Muscle of back (tissue), 11 donors: Measurements from ENCODE around the gene COL8A2. TPM values are rescaled to one million over a fixed set of nuclear protein-coding genes. Genes with fewer than 3 reads are reported as not detected.
"Not testable (repeated sequence)": the region's sequence is repeated elsewhere in the genome, so short reads cannot be mapped to it uniquely, and the experiment has no call there.

Experiments used
- DNase-seq, 3 donors: peaks; one replicate each; pipeline versions ENCODE4 v3.0.0 to v3.0.0-alpha.2; 2013
- polyA plus RNA-seq, 10 donors: library from polyadenylated mRNA; unstranded; fragments of 120-200 nt; gene quantifications; one replicate each; pipeline ENCODE4 v1.2.1, GENCODE V29; 2013; ENCODE audit not compliant: insufficient read length in 10 of 10

Gene COL8A2
- polyA plus RNA-seq, 10 donors: 5.5 to 35.9 (median 16.9) TPM

DNA sequence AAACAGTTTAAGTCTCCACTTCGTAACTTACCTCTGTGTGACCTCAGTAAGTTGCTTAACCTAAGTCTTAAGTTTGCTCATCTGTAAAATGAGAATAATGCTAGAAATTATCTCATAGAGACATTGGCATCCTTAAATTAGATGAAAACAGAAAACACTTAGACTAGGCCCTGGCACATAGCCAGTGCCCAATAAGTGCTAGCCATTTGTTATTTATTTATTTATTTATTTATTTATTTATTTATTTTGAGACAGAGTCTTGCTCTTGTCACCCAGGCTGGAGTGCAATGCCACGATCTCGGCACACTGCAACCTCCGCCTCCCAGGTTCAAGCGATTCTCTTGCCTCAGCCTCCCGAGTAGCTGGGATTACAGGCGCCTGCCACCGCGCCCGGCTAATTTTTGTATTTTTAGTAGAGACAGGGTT is 33.8 kb upstream of the COL8A2 start:
- not testable (repeated sequence) for DNase-seq

DNA sequence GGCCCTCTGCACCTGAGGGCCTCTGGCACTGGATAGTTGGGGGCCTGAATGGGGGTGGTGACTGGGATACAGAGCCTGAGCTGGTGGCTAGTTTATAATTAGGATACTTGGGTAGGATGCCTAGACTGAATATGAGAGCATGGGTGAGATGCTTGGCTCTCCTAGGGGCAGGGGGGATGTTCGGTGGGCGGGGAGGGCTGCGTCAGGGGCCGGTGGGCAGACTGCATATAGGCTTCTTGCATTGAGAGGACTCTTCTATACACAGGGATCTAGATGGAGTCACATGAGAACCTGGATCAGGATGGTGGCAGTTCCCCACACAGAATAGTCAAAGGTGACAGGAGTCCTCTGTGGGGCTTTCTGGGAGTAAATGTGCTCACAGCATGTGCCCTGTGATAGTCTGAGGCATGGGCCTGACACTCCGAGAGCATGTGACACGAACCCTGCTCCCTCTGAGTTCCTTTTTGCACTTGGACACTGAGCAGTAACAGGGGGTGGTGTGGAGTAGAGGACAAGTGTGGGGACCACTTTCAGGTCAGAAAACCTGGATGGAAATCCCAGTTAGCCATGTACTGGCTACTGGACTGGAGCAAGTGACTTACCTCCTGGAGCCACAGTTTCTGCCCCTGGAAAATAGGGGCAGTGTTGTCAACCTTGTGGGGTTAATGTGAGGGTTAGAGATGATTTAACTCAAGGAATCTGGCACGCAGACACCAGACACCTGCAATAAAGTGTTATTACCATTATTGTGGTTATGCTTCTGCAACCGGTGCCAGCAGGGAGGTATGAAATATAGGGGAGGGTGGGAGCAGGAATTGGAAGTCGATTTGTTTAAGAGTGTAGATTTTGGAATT is 33.2 kb upstream of the COL8A2 start:
- no peak for DNase-seq

DNA sequence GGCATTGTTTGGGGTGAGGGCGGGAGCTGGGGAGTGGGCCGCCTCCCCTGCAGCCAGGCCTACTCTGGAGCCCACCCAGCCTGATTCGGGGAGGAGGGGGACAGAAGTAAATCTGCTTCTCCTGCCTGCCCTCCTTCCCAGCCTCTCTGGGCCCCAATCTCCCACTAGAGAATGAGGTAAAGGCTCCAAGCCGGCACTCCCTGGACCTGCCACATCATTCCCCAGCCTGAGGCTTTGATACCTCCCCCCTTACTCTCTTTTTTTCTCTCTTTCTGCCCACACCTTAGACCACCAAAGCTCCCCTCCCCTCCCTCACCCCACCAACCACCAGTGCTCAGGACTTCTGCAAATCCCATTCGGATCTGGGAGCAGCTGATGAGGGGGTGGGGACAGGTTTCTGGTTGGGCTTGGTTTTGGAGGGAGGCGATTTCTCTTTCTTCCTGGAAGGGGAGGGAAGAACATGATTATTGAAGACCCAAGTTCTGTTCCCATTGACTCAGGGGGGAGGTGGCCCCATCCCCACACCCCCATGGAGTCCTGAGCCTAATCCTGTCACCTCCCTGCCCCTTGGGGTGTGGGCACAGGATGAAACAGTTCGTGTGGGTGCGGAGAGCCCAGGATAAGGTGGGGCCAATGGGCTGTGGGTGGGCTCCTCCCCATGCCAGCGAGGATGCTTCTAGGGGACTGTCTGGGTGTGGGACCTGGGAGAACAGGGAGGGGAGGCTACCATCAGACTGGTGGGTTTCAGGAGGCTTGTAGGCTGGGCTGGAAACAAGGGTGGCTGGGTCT is 32.3 kb upstream of the COL8A2 start:
- DNase-seq: peak in 2 of 3 donors; percentile 76 to 84

DNA sequence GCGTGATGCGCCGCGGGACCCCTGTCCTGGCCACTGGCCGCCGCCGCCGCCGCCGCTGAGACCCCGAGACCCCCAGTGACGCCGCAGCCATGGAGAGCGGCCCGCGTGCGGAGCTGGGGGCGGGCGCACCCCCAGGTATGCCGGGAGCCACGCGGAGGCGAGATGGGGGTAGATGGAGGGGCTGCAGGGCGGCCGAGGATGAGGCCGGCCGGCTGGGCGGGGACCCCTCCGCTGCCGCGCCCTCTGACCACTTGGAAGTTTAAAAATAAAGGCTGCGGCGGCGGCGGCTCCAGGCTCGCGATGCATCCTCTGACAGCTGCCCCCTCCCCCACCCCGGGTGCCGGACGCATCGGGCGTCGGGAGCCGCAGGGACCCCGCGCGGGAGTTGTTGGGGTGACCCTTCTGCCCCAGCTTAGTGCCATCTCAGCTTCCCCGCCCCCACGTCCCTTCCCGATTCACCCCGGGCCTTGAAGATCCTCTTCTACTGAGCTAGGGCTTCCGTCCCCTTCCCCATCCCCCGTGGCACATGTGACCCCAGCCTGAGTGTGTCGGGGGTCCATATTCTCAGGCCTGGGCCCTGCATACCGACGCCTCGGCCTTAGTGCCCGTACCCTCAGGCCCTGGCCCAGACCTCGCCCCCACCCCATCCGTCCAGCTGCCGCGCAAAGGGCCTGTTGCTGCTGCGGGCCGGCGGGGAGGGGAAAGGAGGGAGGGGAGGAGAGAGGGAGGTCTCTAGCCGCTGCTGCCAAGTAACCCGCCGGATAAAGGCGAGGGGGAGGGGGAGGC is 31.5 kb upstream of the COL8A2 start:
- DNase-seq: peak; percentile 67 to 94 (median 77)

DNA sequence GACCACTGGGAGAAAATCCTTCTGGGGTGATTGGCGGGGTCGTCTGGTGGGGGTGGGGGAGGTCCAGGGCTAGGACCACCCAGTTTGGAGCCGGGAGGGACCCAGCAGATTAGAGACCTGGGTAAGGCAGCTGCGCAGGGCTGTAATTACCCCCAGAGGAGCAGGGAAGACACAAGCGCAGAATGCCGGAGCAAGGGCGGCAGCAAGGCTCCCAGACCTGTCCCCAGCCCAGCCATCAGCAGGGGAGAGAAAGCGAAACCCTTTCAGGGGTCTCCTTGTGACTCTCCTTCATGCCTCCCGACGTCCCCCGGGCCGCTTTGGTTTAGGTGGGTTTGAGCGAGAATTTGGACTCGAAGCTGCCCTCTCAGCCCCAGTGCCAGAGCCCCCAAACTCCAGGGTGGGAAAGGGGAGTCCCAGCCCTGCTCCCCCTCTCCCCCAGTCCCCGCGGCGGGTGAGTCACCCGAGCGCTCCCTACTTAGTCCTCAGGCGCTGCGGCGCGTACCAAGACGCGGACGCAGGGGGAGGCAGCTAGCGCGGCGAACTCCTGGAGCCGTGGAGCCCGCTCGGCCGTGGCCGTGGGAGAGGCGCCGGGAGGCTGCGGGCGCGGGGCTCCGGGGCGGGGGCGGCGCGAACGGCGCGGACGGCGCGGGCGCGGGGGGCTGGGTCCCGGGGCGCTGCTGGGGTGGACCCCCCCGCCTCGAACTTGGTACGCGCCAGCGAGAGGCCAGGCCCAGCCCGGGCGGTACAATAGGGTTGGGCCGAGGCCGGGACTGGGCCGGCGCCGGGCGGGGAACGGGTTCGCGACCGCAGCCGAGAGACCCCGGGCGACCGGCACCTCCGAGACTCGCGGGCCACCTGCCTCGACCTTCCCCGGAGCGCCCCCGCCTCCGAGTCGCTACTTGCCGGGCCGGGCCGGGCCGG is 30.6 kb upstream of the COL8A2 start, which contains the start of gene MAP7D1:
Gene MAP7D1, plus strand, starts transcription at position 753 of the 921 bp plus-strand sequence. CDS start 258 bp downstream, outside the sequence.
- DNase-seq: peak; percentile 86 to 94 (median 89)

DNA sequence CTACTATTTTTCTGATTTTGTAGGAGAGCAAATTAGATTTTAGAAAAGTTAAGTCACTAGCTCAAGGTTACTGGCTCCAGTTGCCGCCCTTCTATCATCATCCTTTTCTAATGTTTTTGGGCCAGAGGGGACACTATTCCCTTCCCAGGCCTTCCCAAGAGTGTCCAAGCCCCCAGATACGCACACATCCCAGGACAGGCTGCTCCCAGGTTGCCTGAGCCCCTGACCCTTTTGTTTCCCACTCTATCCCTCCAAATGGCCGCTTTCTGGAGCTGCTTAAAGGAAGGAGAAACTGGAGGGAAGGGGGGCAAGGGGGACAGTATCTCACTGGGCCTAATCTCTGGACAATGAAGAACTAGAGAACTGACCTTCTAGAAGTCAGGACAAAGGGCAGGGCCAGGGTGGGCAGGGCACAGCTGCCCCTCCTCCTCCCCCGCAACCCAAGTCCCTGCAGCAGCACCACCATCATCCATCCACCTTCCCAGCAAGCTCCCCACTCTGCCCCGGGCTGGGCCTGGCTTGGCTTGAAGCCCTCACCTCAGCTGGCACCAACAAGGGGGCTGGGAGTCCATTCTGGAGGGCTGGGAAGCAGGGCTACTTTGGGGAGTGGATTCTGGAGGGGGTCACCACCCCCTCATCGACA is 29.9 kb upstream of the COL8A2 start:
- DNase-seq: peak in 1 of 3 donors; percentile 67

DNA sequence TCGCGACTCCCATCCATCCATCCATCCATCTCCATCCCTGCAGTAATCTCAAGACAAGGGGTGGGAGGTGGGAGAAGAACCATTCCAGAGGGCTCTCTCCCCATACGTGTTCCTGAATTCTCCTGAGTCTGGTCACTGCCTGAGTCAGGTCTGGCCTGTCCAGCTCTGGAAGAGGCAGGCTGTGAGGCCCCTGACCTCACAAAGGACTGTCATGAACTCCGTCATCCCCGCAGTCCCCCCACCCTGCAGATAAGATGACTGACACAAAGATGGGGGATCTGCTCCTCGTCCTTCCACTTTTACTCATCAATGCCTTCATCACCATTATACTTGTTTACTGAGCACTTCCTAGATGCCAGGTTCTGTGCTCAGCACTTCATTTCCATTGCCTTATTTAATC is 29.3 kb upstream of the COL8A2 start:
- no peak for DNase-seq

DNA sequence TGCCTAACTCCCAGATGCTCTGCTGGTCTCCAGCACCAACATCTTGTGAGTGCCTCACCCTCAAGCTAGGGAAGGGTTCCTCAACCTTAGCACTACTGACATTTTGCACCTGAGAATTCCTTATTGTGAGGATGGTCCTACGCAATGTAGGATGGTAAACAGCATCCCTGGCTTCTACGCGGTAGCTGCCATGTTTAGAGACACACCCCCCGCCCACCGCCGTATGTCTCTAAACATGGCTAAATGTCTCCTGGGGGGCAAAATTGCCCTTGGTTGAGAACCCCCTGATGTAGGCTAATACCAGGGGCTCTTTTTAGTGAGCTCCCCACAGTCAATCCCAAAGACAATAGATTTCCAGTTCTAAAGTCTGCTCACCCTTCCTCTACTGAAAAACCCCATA is 28.5 kb upstream of the COL8A2 start:
- no peak for DNase-seq

DNA sequence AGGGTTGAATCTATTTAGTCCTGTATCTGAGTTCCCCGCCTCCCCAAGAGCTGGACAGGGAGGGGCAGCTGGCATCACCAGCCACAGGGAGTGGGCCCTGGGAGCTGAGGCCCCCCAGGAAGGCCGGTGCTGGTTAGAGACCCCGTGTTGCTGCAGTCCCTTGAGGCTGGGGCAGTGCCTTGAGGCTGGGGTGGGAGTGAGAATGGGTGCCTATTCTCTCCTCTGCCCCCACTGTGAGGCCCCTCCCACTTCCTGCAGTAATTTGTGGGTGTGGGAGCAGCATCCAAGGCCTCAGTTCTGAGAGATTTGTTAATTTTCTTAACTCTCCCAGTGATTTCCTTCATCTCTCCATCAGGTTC is 26.8 kb upstream of the COL8A2 start:
- no peak for DNase-seq

DNA sequence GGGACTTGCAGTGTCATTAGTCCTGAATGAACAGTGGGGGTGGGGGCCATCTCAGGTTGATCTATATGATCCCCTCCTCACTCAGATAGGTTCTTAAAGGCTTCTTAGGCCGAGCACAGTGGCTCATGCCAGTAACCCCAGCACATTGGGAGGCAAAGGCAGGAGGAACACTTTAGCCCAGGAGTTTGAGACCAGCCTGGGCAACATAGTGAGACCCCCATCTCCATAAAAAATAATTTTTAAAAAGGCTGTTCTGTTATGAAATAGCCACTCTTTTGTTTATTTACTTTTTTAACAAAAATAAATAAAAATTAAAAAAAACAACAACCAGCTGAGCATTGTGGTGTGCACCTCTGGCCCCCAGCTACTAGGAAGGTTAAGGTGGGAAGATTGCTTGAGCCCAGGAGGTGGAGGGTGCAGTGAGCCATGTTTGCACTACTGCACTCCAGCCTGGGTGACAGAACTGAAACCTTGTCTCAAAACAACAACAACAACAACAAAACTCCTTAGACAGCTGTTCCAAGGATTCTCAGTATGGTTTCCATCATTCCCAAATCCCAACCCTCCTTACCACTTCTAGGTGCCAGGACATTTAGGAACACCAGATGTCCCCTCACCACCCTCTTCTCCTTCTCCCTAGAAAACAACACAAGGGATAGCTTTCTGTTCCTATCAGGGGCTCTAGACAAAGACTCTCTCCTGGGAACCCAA is 26.3 kb upstream of the COL8A2 start:
- no peak for DNase-seq

DNA sequence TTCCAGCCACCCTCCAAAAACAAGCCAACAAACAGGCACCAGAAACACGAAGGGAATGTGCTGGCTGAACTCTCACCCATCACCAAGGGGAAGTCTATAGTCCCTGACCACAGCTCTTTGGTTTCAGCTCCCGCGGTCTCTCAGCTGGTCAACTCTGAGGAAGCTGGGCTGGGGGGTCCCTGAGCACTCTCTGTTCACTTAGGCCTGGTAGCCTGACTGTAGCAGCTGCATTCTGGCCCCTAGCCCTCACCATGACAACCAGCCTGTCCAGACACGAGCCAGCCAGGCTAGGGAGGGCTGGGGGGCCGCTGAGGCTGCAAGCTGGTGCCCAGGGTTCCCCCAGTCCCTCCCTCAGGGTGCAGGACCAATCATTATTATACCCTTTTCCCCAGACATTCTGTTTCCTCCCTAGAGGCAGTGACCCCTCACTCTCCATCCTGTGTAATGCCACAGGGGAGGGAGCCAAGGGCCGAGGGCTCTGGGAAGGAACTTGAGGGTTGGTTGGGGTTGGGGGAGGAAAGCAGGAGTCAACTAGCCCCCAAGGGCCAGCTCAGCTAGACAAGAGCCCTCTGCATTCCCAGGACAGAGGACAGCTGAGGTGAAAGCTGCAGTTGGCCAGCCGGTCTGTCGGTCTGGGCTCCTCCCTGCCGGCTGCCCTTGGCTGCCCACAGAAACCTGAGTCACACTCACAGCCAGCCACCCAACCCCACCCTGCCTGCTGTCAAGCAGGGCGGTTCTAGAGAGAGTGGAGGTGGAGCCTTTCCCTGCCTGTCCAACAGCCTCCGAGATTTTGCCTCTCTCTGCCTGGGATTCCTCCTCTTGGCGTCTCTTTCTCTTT is 25.5 kb upstream of the COL8A2 start:
- peak; percentile 87 to 92 (median 91) for DNase-seq

DNA sequence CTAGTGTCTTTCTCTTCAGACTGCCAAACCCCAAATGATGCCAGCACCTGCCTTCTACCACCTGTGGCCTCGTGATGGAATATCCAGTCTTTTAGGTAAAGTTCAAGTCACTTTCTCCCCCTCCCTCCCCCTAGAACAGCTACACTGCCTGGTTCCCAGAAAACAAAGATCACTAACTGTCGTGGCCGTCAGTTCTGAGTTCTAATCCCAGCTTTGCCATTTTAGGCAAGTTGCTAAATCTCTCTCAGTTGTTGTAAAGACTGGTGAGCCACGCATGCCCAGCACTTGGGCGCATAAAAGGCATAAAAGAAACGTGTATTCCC is 24.9 kb upstream of the COL8A2 start:
- no peak for DNase-seq

DNA sequence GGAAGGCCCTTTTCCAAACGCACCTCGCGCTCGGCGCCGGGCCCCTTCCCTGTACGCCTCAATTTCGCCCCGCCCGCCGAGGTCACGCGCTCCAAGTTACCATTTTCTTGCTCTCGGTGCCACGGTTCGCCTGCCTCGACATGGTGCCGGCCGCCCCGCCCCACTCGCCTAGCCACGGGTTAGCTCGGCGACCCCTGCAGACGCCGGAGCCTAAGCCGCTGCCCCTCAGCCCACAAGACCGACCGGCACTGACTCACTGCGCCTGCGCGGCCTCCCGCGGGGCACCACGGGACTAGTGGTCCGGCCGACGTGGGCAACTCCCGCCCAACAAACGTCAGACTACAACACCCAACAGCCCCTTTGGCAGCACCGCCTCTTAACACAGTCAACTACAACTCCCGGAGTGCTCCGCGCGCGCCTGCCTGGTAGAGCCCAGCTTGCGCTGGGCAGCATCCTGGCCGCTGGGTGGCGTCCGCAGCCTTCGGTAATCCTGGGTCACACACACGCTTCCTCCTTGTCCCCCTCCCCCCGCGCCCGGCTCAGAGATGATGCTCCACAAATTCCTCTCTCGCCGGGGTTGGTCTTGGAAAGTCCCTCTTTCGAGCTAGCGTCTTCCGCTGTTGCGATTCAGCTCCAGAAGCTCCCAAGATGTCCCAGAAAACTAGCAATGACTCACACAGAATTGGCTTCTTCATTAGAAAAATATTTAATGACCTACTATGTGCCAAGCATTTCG is 24.4 kb upstream of the COL8A2 start, which contains the start of gene TRAPPC3:
Gene TRAPPC3, minus strand, starts transcription at position 250 of the 736 bp plus-strand sequence. Its CDS starts 108 bp downstream, at position 142.
- DNase-seq: peak; percentile 100

DNA sequence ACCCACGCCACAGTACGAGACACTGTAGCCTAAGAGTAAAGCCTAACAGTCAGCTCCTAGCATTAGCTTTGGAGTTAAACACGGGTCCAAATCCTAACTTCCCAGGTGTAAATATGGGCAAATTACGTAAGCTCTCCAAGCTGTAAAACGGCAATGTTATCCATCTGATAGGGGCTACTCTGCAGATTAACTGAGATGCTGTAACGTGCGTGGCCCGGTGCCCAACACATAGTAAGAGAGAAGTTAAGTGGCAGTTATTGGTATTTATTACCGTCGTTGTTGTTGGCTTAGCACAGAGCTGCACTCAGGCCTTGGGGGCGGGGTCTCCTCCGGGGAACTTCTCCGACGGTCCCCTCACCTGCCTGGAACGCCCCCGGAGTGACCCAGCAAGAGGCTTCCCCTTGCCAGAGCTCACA is 23.8 kb upstream of the COL8A2 start:
- DNase-seq: no peak

DNA sequence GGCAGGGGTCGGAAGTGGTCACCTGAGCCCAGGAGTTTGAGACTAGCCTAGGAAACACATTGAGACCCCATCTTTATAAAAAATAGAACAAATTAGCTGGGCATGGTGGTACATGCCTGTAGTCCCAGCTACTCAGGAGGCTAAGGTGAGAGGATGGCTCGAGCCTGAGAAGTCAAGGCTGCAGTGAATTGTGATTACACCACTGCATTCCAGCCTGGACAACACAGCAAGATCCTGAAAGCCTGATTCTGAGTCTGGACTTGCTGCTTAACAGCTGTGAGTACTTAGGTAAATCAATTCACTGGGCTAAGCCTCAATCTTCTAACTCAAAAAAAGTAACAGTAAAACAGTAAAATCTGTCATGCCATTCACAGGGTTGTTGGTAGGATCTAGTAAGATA is 19.4 kb upstream of the COL8A2 start:
- no peak for DNase-seq

DNA sequence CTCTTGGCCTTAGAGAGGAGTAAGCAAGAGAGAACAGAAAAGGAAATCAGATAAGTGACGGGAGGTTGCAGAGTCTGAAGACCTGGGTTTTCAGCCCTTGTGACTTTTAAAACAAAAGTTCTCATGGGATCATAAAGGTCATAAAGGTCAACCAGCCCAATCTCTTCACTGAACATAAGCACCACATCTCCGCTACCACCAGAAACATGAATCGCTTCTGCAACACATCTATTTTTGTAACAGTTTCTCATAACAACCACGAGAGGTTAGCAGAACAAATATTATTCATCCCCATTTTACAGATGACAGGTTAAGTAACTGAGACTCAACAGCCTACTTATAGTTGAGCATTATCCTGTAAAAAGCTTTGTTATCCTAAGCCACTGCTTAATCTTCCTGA is 18.4 kb upstream of the COL8A2 start:
- no peak for DNase-seq

DNA sequence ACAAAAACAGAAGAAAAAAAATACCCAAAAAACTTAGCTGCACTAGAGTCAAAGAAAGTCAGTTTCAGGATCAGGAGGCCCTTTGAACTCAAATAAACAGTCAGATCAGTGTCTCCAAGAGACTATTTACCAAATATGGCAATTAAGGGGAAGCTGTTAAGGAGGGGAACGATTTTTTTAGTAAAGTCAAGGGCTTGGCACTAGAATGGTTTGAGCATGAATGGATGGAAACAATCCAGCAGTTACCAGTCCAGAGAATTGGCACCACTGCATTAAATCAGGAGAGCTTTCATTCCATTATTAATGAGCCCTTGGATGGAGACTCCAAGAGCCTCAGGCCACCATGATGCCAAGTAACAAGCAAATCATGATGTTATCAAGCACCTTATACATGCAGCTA is 17.1 kb upstream of the COL8A2 start:
- no peak for DNase-seq

DNA sequence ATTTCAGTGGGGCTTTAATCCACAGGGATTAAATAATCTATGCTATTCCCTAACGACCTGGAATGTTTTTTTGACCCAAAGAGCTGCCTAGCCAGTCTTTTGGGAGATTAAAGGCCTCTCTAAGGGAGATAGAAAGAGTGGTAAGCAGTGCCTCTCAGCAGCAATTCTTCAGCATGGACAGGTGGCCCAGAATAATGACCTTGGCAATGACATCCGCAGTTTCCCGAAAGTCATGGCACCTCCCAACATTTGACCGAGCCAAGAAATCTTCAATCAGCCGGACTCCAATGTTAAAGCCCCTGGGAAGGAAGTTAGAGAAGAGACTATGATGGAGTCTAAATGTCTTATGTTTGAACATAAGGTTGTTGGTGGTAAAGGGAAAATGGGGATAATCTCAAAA is 14.5 kb upstream of the COL8A2 start:
- DNase-seq: no peak
